GM12892 (cell line): ENCODE results near the gene GLB1L3.

Source experiments
- DNase-seq: peaks from one replicate; pipeline ENCODE4 v3.0.0; 2011; ENCODE audit not compliant: insufficient read length
- FAIRE-seq: peaks from 2 replicates; lab custom pipeline; 2011; peaks lifted over from hg19 to GRCh38; lab: Jason Lieb, UNC
- POLR2A ChIP-seq: IDR thresholded peaks from 2 replicates; pipeline ENCODE4 v1.6.1; 2011; ENCODE audit warnings: low read depth, low read length, control low read depth
- POLR2AphosphoS5 ChIP-seq: IDR thresholded peaks from 2 replicates; pipeline ENCODE4 v1.6.1; 2011; ENCODE audit warnings: low read depth, low read length, control low read depth
- TAF1 ChIP-seq: IDR thresholded peaks from 2 replicates; pipeline ENCODE4 v1.6.1; 2011; ENCODE audit warnings: low read depth, mild to moderate bottlenecking, control low read depth, low read length, borderline replicate concordance

Gene GLB1L3

GRCh38 chr11:134331354-134332188 lies 55.4 kb downstream of the GLB1L3 start, which contains the start of gene GLB1L2:
GLB1L2 (plus strand) TSS chr11:134331988; CDS start chr11:134332062, 74 bp downstream.
- no peak for FAIRE-seq
- DNase-seq: peak; percentile 62
- TF ChIP-seq POLR2AphosphoS5 (no peak), TAF1 (no peak), POLR2A (no peak)

DNA sequence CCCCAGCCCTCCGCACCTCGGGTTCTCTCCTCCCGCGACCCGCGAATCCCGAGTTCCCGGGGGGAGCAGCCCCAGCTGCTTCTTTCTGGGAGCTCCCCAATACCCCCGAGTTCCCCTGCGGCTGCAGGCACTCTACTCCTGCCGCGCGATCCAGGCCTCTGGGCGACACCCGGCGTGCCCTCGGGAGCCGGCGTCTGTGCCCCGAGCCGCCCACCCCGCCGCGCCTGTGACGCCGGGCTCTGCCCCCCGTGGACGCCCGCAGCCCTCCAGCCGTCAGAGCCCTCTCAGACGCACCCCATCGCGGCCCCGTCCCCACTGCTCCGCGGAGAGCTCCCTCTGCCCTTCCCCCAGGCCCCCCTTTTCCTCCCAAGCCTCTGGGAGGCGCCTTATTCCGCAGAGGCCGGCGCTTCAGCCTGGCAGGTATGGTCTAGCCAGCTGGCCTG lies 56.0 kb downstream of the GLB1L3 start:
- no peak for DNase-seq
- no peak for FAIRE-seq
- TF ChIP-seq POLR2AphosphoS5 (no peak), POLR2A (no peak), TAF1 (no peak)

DNA sequence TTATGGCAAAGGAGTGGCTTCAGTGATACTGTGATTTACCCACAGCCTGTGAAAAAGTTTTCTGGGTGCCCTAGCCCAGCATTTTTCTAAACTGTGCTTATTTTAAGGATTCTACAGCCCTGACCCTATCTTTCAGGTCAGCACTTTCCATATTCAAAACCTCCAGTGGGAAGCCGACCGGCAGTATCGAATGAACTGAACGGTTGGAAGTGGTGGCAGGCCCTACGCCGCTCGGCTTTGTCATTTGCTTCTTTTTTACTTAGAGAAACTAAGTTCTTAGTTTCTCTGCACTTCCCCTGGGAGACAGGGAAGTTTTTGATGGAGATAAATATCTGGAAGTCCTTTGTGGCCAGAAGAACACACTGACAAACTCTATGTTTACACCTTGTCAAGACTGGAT lies 56.6 kb downstream of the GLB1L3 start:
- TF ChIP-seq POLR2A: no peak
- TF ChIP-seq POLR2AphosphoS5: no peak
- no peak for TF ChIP-seq TAF1
- FAIRE-seq: no peak
- no peak for DNase-seq

DNA sequence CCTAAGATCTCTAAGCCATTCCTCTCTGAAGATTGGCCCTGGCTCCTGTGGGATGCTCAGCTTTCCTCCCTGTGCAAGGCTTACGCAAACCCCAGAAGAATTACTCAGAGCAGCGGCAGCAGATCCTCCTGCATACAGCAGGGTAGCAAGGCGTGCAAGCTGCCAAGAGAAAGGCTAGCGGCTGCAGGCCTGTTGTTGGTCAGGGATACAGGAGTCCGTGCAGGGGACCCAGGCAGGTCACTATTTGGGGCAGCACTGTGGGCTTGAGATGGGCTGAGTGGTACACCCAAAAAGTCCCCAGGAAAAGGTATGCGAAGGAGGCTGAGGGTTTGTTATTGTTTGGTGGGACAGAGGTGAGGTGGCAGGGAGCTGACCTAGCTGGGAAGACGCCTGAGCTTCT lies 57.1 kb downstream of the GLB1L3 start:
- FAIRE-seq (no peak), DNase-seq (no peak)
- TF ChIP-seq TAF1 (no peak), POLR2A (no peak), POLR2AphosphoS5 (no peak)

GRCh38 chr11:134333946-134334345 lies 57.8 kb downstream of the GLB1L3 start:
- TF ChIP-seq TAF1 (no peak), POLR2A (no peak), POLR2AphosphoS5 (no peak)
- no peak for FAIRE-seq
- DNase-seq: no peak

DNA sequence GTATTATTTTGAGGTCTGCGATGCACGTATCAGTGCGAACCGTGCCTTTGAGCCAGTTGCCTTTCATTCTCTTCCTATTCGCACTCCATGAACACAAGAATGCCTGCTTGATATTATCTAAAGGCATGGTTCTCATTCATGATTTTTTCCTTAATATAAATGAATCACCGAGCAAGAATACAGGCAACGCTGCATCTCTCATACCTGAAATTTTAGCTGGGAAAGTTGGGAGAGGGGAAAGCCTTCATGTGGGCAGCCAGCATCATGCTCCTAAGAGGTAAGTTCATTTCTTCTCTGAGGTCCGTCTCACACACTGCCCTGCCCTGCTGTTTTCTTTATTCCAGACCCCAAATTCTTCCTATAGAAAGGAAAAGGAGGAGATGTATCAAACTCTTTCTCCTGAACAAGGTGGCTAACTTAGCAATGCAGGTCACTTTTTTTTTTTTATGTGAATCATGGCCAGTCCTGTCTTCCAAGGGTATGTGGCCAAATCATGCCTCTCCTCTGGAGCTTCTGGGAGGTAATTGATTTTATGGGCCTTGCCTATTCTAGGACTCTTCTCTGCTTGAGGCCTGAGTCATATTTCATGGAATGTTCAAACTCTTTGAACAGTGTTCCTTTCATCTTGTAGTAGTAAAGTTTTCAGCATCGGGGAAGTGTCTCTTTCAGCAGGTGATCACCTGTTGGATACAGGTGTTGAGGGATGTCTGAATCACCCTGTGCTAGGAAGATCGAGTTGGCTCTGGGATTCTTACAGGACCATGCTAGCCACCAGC lies 58.8 kb downstream of the GLB1L3 start:
- TF ChIP-seq TAF1: no peak
- TF ChIP-seq POLR2AphosphoS5: no peak
- no peak for TF ChIP-seq POLR2A
- DNase-seq: no peak
- FAIRE-seq: no peak

DNA sequence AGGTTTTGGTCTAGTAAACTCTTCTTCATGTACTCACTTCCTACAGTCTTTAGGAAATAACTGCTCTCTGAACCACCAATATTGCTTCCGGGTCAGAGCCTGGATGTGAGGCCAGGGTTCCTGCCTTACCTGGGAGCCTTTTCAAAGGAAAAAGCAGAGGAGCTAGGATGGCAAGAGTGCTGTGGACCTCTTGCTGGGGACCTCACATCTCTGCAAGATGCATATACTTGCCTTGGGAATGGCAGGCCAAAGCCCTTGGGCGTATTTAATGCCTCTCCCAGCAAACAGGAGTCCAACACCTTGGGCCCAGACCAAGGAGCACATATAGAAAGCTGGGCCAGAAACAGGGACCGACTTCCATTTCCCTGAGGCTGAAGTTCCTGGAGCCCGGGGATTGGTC lies 60.9 kb downstream of the GLB1L3 start:
- FAIRE-seq (no peak), DNase-seq (no peak)
- no peak for TF ChIP-seq POLR2AphosphoS5
- no peak for TF ChIP-seq TAF1
- TF ChIP-seq POLR2A: no peak

DNA sequence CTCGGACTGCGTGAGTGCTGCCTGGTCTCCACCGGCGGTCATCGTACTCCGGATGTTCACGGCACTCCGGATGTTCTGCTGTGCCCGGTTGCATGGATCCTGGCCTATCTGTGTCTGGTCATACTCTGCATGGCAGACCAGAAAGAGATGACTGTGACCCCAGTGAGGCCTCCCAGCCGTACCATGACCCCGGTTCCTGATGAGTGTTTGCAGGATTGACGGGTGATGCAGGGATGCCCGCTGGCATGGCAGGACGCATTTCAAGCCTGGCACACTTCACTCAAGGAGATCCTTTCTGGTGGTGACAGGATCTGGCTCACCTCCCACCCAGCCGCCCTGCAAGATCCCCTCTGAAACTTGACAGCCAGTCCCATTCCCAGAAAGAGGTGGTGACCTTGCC lies 61.9 kb downstream of the GLB1L3 start:
- FAIRE-seq (no peak), DNase-seq (no peak)
- TF ChIP-seq POLR2AphosphoS5 (no peak), POLR2A (no peak), TAF1 (no peak)

- no peak for DNase-seq
- no peak for FAIRE-seq
- TF ChIP-seq POLR2A (no peak), TAF1 (no peak), POLR2AphosphoS5 (no peak)
These were observed 62.5 kb downstream of the GLB1L3 start for GRCh38 chr11:134338654-134339053.

DNA sequence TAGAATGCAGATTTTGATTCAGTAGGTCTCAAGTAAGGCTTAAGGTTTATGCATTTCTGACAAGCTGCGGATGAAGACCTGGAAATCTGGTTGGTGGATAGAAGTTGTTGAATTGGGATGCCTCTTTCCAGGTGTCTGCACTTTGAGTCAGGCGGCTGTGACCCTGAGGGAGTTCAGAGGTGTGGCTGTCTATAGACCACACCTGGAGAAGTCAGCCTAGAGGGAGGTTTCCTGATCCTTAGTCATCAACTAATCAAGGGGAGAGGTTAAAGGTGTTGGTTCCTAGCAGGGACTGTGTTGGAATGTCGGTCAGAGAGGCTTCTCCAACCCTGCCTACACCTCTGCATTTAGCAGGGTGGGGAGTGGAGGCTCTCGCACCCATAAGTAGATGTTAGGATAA lies 63.6 kb downstream of the GLB1L3 start:
- DNase-seq (no peak), FAIRE-seq (no peak)
- TF ChIP-seq POLR2AphosphoS5: no peak
- no peak for TF ChIP-seq TAF1
- TF ChIP-seq POLR2A: no peak

DNA sequence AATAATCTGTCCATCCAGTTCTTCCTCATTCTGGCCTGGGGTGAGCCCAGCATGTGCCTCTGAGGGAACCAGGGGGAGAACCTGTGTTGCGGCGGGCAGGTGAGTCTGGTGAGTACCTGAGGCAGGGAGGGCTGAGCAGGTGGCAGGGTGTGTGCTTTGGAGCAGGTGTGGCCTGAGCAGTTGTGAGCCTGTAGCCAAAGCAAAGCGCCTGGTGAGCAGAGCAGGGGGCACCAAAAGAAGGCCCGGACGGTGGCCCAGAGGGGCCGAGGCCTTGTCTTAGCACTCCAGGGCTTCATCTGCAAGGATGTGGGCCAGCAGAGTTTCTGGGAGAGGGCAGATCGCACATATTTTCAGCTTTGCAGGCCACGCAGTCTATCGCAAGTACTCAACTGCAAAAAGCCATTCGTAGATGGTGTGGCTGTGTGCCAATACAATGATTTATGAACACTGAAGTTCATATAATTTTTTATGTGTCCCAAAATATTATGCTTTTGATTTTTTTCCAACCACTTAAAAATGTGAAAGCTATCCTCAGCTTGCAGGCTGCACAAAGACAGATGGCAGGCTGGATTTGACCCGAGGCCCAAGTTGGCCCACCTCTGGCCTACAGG lies 64.3 kb downstream of the GLB1L3 start:
- DNase-seq: no peak
- no peak for FAIRE-seq
- TF ChIP-seq TAF1 (no peak), POLR2A (no peak), POLR2AphosphoS5 (no peak)
